Activated CD4-positive, alpha-beta T cell treated with anti-CD3 and anti-CD28 coated beads, Interleukin-2, amount 50 U/mL, for 24 hours (primary cell): ENCODE data around the gene HMBS.
"Not testable (repeated sequence)": the region's sequence is repeated elsewhere in the genome, so short reads cannot be mapped to it uniquely, and the experiment has no call there.

Source experiments
- DNase-seq, 2 donors: peaks; one replicate each; pipeline ENCODE4 v3.0.0-alpha.2; 2020; ENCODE audit warnings: low read depth in 1 of 2, low spot score in 1 of 2

HMBS gene

DNA sequence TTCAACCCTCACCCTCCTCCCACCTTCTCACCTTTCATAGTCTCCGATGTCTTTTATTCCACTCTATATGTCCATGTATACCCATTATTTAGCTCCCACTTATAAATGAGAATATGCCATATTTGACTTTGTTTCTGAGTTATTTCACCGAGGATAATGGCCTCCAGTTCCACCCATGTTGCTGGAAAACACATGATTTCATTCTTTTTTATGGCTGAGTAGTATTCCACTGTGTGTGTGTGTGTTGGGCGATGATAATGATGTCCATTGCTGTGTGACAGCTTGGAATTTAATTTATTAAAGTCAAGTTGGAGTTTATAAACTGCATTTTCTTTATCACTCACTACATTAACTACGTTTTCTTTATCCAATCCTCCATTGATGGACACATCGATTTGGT, 33.5 kb downstream of the HMBS start:
- DNase-seq: no peak

DNA sequence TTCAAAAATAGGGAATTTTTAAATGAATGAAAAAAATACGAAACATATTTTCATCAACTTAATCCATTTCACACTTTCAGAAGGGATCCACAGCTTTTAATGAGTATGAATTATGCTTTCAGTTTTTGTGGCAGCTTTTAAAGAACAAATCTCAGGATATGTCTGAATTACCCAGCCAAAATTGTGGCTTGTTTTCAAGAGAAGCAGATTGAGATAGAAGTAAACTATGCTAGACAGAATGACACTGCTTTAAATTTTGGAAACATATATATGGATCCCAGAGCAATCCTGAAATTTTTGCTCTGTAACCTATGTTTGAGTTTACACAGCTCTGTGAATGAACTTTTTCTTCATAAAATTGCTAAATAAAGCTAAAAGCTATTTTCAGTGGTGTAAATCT, 34.3 kb downstream of the HMBS start:
- no peak for DNase-seq

DNA sequence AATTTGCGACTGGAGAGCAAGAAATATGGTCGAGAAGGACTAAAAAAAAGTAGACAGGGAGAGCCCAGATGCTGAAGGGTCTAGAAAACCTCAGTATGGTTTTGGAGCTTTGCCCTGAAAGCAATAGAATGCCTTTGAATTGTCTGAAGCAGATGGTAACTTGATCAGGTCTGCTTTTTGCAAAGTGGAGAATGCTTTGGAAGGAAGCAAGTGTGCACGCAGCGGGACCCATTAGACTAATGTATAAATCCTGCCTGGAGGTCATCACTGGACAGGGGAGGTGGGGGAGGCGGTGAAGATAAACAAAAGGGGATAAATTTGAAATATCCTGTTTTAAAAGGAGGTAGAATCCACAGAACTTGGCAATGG, 35.9 kb downstream of the HMBS start:
- no peak for DNase-seq

DNA sequence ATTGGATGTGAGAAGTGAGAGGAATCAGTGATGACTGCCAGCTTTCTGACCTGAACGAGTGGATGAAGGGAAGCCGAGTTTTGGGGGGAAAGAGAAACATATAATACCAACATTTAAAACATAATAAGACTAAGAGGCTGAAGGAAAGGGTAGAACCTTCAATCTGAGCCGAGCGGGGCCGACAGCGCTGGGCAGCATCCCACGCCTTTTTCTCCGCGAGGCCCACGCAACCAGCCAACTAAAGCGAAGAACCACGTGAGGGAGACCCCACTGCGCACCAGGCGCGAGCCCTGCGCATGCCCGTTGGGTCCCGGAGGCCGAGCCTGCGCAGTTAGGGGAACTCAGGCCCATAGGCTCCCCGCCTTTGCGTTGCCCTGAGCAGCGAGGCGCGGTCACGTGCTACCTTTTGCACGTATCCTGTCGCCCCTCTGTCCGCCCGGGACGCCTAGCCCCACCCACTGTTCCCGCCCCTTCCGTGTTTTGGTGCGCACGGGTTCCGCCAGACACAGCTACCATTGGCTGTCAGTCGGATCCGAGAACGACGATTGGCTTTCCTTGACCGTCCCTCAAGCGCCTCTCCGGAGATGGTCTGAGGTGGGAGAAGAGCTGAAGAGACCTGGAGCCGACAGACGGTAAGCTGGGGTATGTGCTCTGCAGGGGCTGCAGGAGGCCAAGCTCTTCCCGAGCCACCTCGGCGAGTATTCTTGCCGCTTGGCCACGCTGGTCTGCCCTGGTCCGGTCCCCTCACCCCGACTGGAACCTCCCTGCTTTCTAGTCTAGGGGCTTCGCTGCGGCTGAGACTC, 36.5 kb downstream of the HMBS start, which contains the start of gene HINFP:
TSS of gene HINFP (plus strand) at position 573 of the 803 bp plus-strand sequence. CDS start 5,365 bp downstream, outside the sequence.
- DNase-seq: peak; percentile 99 to 100

DNA sequence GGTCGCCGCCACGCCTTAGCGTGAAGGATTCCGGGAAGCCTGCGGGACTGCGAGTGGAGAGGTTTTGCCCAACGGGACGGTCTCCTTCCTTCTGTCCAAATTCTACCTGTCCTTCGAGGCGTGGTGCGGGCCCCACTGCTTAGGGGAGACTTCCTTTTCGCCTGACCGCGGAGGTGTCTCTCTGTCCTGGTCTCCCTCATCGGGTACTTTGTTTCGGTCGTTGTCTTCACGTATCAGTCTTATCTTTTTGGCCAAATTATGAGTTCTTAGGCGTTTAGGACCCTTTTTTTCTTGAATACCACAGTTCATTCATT, 37.1 kb downstream of the HMBS start:
- no peak for DNase-seq

DNA sequence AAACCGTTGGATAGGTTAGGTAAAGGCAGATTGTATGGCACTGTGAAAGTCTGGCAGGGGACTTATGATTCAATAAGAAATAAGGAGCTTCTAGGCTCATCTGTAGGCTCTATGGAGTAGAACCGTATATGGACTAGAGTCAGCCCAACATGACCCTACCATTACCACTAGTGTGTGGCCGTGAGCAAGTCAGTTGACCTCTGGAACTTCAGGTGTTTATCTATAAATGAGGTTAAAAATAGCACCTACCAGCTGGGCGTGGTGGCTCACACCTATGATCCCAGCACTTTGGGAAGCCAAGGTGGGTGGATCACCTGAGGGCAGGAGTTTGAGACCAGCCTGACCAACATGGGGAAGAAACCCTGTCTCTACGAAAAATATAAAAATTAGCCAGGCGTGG, 41.1 kb downstream of the HMBS start:
- DNase-seq: no peak

DNA sequence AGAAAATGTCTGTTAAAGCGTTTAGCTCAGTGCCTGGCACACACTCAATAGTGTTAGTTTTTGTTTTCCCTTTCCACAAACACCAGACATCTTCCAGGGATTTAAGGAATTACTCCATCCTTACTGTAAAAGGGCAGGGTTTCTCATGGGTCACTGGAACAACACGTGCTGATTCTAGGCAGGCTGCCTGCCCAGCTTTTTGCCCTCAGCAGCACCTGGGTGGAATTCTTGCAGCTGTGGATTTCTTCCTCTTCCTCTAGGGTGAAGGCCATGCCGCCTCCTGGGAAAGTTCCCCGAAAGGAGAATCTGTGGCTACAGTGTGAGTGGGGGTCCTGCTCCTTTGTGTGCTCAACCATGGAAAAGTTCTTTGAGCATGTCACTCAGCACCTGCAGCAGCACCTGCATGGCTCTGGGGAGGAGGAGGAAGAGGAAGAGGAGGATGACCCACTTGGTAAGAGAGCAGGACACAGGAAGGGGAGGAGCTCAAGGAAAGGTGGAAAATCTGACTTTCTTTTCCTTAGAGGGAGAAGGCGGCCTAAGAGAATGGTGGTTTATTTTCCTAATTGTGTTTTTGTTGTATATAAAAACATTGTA, 42.1 kb downstream of the HMBS start:
- DNase-seq: no peak

DNA sequence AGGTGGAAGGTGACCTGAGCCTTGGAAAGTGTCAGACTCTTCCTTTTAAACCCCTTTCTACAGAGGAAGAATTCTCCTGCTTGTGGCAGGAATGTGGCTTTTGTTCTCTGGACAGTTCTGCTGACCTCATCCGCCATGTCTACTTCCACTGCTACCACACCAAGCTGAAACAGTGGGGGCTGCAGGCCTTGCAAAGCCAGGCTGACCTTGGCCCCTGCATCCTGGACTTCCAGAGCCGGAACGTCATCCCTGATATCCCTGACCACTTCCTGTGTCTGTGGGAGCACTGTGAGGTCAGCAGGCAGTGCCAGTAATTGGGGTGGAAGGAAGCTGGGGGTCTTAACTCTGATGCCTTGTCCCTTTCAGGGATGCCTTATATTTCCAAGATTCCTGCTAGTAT, 46.0 kb downstream of the HMBS start:
- DNase-seq: no peak

DNA sequence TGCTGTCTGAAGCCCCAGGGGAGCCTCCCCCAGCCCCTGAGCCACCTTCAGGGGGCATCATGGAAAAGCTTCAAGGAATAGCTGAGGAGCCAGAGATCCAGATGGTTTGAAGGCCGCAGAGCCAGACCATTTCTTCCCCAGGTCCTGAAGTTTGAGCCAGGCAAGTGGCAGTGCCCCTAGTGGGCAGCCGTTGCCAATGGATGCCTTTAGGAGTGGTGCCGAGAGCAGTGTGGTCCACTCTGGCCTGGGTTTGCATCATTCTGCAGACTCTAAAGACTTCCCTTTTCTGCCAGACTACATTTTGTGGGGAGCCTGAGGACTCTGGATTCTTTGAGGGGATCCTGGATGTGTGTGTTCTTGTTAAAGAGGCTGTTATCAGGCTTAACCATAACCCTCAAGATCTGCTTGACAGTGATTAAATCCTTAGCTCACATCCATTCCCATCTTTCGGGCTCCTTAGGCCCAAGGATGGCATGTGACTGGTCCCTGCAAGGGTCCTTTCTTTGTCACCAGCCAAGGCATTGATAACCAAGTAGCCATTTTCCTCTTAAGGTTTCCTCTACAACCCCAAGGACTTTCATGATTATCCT, 49.8 kb downstream of the HMBS start:
- DNase-seq: no peak

DNA sequence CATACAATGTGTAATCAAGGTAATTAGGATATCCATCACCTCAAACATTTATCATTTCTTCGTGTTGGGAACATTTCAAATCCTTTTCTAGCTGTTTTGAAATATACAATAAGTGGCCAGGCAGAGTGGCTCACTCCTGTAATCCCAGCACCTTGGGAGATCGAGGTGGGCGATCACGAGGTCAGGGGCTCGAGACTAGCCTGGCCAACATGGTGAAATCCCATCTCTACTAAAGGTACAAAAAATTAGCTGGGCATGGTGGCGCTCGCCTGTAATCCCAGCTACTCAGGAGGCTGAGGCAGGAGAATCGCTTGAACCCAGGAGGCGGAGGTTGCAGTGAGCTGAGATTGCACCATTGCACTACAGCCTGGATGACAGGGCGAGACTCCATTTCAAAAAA, 54.6 kb downstream of the HMBS start:
- DNase-seq: not testable (repeated sequence)
